Lower leg skin (tissue), 3 donors: ENCODE measurements around the gene DNAAF8.

Experiments
- POLR2A ChIP-seq, 2 donors: fragments of 450-650 bp; IDR thresholded peaks; one replicate each; pipeline ENCODE4 v1.6.1; 2016 to 2017; ENCODE audit warnings: antibody characterized with exemption in 2 of 2, mild to moderate bottlenecking in 1 of 2, moderate library complexity in 1 of 2
- TF ChIP-seq, protein P1 (sequence below), 3 donors: fragments of 450-650 bp; IDR thresholded peaks; one replicate each; pipeline ENCODE4 v1.5.1; 2016; ENCODE audit warnings: antibody characterized with exemption in 3 of 3, mild to moderate bottlenecking in 3 of 3, moderate library complexity in 2 of 3

DNA sequence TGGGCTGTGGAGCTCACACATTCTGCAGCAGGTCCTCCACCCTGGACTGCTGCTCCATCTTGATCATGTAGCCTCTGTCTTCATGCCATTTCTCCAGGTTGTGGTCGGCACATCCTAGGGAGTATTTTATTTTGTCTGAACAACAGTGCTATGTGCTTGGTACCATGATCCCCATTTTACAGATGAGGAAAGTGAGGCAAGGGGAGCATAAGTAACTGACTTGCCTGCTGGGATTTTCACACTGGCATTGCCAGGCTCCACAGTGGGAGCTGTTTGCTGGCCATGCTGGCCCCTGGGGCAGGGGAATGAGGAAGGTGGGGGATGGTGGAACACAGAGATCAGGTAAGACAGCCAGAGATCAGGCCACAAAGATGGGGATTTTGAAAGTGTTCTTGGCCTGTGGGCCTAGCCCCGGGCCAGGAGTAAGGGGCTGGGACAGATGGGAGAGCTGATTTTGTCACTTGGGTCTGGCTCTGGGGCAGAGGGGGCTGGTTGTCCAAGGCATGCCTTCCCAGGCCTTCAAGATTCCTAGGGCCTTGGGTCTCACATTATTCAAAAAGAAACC is 41.9 kb downstream of the DNAAF8 start:
- TF ChIP-seq POLR2A (IDR thresholded peaks at IDR 0.05) = no peak
- TF ChIP-seq, protein P1, sequence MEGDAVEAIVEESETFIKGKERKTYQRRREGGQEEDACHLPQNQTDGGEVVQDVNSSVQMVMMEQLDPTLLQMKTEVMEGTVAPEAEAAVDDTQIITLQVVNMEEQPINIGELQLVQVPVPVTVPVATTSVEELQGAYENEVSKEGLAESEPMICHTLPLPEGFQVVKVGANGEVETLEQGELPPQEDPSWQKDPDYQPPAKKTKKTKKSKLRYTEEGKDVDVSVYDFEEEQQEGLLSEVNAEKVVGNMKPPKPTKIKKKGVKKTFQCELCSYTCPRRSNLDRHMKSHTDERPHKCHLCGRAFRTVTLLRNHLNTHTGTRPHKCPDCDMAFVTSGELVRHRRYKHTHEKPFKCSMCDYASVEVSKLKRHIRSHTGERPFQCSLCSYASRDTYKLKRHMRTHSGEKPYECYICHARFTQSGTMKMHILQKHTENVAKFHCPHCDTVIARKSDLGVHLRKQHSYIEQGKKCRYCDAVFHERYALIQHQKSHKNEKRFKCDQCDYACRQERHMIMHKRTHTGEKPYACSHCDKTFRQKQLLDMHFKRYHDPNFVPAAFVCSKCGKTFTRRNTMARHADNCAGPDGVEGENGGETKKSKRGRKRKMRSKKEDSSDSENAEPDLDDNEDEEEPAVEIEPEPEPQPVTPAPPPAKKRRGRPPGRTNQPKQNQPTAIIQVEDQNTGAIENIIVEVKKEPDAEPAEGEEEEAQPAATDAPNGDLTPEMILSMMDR (IDR thresholded peaks at IDR 0.05) = no peak
